GM12875 (cell line): ENCODE results near the gene SOX1.

Experiments used
- H3K4me3 ChIP-seq: one replicate; pipeline ENCODE4 v1.5.1; 2011; ENCODE audit warnings: low read depth, low read length, control low read depth
- CTCF ChIP-seq: IDR thresholded peaks from 2 replicates; pipeline ENCODE4 v1.5.1; 2011; ENCODE audit warnings: low read depth, mild to moderate bottlenecking, control low read depth, inconsistent platforms, low read length, moderate library complexity, borderline replicate concordance; ENCODE audit not compliant: insufficient read depth

Gene SOX1

GRCh38 chr13:112062571-112063570 is 4.1 kb upstream of the SOX1 start:
- no peak for TF ChIP-seq CTCF
- H3K4me3 ChIP-seq = no peak overlapping the region

GRCh38 chr13:112063807-112064206 is 3.1 kb upstream of the SOX1 start:
- no peak for TF ChIP-seq CTCF
- no peak overlapping the region for H3K4me3 ChIP-seq

- no peak for TF ChIP-seq CTCF
- no peak overlapping the region for H3K4me3 ChIP-seq
Observed at GRCh38 chr13:112064222-112064621, 2.7 kb upstream of the SOX1 start.

GRCh38 chr13:112065521-112065866 is 1.5 kb upstream of the SOX1 start:
- no peak overlapping the region for H3K4me3 ChIP-seq
- no peak for TF ChIP-seq CTCF

GRCh38 chr13:112065867-112066623 is 904 bp upstream of the SOX1 start:
- H3K4me3 ChIP-seq = no peak overlapping the region
- TF ChIP-seq CTCF = no peak

GRCh38 chr13:112066624-112067004 is 335 bp upstream of the SOX1 start:
- no peak for TF ChIP-seq CTCF
- no peak overlapping the region for H3K4me3 ChIP-seq

GRCh38 chr13:112067871-112068539 is 1.1 kb downstream of the SOX1 start:
- no peak for TF ChIP-seq CTCF
- H3K4me3 ChIP-seq = no peak overlapping the region
